ENCODE data around the gene TNRC18. TPM values are rescaled to one million over a fixed set of nuclear protein-coding genes. Genes with fewer than 3 reads are reported as not detected.

Gene TNRC18
- total and polyA plus RNA-seq, 2 donors (not counting 3 experiments of a cell fraction or from before 2014, with no cell fraction given): 14.8 to 64.6 TPM

DNA sequence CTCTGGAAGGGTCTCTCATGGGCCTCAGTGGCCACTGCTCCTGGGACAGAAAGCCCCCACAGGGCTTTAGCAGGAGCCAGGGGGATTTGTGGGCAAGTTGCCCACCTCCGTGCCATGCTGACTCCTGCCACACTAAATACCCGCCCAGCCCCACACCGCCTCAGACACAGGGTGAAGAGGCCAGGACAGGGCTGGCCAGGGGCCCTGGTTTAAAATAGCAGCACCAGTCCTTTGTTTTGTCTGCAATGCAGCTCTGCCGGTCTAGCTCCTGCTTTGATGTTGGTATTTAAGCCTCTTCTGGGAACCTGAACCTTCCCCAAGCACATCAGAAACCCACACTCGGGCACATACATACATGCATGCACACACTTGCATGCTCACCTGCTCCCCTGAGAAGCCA lies 14.4 kb upstream of the TNRC18 start:
- Histone ChIP-seq H3K27me3 (ENCODE audit: control insufficient read depth in 2 of 2, insufficient read depth in 2 of 2, low read length in 2 of 2) (no peaks in the 10 kb centered on the region), H3K27ac (ENCODE audit: insufficient read depth, low read depth, low read length) (no peak overlapping the region), H3K4me3 (replicated peaks in 1 of 3; ENCODE audit: insufficient read depth in 1 of 3, low read depth in 1 of 3, low read length in 3 of 3) (no peak overlapping the region), H3K4me2 (ENCODE audit: insufficient read depth, low read length) (no peak overlapping the region), H3K9me3 (replicated peaks; ENCODE audit: control insufficient read depth, insufficient read depth, low read length) (no peaks in the 10 kb centered on the region), H3K9ac (replicated peaks; ENCODE audit: extremely low read depth, insufficient read depth, low read length) (no peak overlapping the region), H3K9me1 (replicated peaks; ENCODE audit: control insufficient read depth, extremely low read depth, insufficient read depth, low read length) (no peaks in the 10 kb centered on the region), H3K4me1 (ENCODE audit: control insufficient read depth, extremely low read depth, insufficient read depth, low read length) (no peaks in the 10 kb centered on the region), H3K36me3 (ENCODE audit: control insufficient read depth in 2 of 2, extremely low read depth in 1 of 2, insufficient read depth in 2 of 2, low read length in 2 of 2) (no peaks in the 10 kb centered on the region), H2AFZ (ENCODE audit: low read depth, low read length) (no peak overlapping the region), H4K20me1 (replicated peaks; ENCODE audit: control insufficient read depth, extremely low read depth, insufficient read depth, low read length) (no peaks in the 10 kb centered on the region), H3K79me2 (ENCODE audit: control insufficient read depth, insufficient read depth, low read length) (no peaks in the 10 kb centered on the region)
- POLR2A ChIA-PET: no interaction called here
- TF ChIP-seq, protein P1, sequence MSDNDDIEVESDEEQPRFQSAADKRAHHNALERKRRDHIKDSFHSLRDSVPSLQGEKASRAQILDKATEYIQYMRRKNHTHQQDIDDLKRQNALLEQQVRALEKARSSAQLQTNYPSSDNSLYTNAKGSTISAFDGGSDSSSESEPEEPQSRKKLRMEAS (IDR thresholded peaks at IDR 0.05; ENCODE audit: insufficient read depth, insufficient read length): no peak
- TF ChIP-seq POLR2A (IDR thresholded peaks at IDR 0.05; ENCODE audit: low read depth, low read length) (no peak), FOS (IDR thresholded peaks at IDR 0.05; ENCODE audit: borderline replicate concordance, insufficient read depth, low read length) (no peak), JUN (IDR thresholded peaks at IDR 0.05; ENCODE audit: borderline replicate concordance, insufficient read depth, insufficient read length, low read depth) (no peak), MYC (IDR thresholded peaks at IDR 0.05; ENCODE audit: low read depth, low read length) (no peak), EZH2 (IDR thresholded peaks at IDR 0.05; ENCODE audit: borderline replicate concordance, low read depth, low read length, severe bottlenecking) (no peak), GATA2 (IDR thresholded peaks at IDR 0.05; ENCODE audit: insufficient read depth, insufficient read length, low read depth, low read length) (no peak), POLR2AphosphoS5 (IDR thresholded peaks at IDR 0.05; ENCODE audit: insufficient read depth, low read depth, low read length) (no peak)
- TF ChIP-seq, protein P2, sequence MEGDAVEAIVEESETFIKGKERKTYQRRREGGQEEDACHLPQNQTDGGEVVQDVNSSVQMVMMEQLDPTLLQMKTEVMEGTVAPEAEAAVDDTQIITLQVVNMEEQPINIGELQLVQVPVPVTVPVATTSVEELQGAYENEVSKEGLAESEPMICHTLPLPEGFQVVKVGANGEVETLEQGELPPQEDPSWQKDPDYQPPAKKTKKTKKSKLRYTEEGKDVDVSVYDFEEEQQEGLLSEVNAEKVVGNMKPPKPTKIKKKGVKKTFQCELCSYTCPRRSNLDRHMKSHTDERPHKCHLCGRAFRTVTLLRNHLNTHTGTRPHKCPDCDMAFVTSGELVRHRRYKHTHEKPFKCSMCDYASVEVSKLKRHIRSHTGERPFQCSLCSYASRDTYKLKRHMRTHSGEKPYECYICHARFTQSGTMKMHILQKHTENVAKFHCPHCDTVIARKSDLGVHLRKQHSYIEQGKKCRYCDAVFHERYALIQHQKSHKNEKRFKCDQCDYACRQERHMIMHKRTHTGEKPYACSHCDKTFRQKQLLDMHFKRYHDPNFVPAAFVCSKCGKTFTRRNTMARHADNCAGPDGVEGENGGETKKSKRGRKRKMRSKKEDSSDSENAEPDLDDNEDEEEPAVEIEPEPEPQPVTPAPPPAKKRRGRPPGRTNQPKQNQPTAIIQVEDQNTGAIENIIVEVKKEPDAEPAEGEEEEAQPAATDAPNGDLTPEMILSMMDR (IDR thresholded peaks at IDR 0.05; ENCODE audit: extremely low read depth in 1 of 2, insufficient read depth in 1 of 2, low read depth in 1 of 2, low read length in 2 of 2): no peak
- intact Hi-C loops (cut with micrococcal nuclease) (no loop called here), dilution Hi-C loops (cut with MboI; ENCODE audit: extremely low pct_ligation_motif_present, low sequenced_read_pairs) (no loop called here)
- CTCF ChIA-PET: interaction anchor here (1.5 kb wide), 1 partner anchor 72 kb away, joined by 3 read pairs; no protein-coding TSS in a partner anchor
- BruUV-seq (replicated peaks): no TSS peak
- DNase-seq (ENCODE audit: low read depth, low spot score): no peak
- FAIRE-seq: no peak
